Osteocyte (in vitro differentiated cells): ENCODE data around the gene NOVA2. TPM values are rescaled to one million over a fixed set of nuclear protein-coding genes. Genes with fewer than 3 reads are reported as not detected.
A peak's percentile ranks its signal among the peaks of the same experiment; 100 is the strongest.

Experiments used
- DNase-seq: peaks from one replicate; pipeline ENCODE4 v3.0.0; 2021; ENCODE audit warnings: mixed read lengths; ENCODE audit not compliant: unreplicated experiment; ENCODE audit errors: extremely low spot score
- H3K27ac Mint-ChIP-seq: one replicate; pipeline ENCODE4 v1.8.0; 2021; ENCODE audit warnings: mild to moderate bottlenecking, mixed read lengths; ENCODE audit not compliant: unreplicated experiment
- H3K27me3 Mint-ChIP-seq: one replicate; pipeline ENCODE4 v1.8.0; 2021; ENCODE audit warnings: mixed read lengths; ENCODE audit not compliant: unreplicated experiment
- H3K36me3 Mint-ChIP-seq: one replicate; pipeline ENCODE4 v1.8.0; 2021; ENCODE audit warnings: mixed read lengths; ENCODE audit not compliant: unreplicated experiment
- H3K4me1 Mint-ChIP-seq: one replicate; pipeline ENCODE4 v1.8.0; 2021; ENCODE audit warnings: mixed read lengths; ENCODE audit not compliant: unreplicated experiment
- H3K4me3 Mint-ChIP-seq: one replicate; pipeline ENCODE4 v1.8.0; 2021; ENCODE audit warnings: mild to moderate bottlenecking, moderate library complexity, mixed read lengths; ENCODE audit not compliant: unreplicated experiment
- H3K9me3 Mint-ChIP-seq: one replicate; pipeline ENCODE4 v1.8.0; 2021; ENCODE audit warnings: mixed read lengths; ENCODE audit not compliant: unreplicated experiment
- CTCF ChIP-seq: fragments of 200-600 bp; sonication (generic); IDR thresholded peaks from 2 replicates; pipeline ENCODE4 v1.5.0; 2021; ENCODE audit warnings: antibody characterized with exemption, mild to moderate bottlenecking, moderate library complexity
- total RNA-seq: library from RNA; stranded (reverse); gene quantifications from 2 replicates; pipeline ENCODE4 v1.2.1, GENCODE V29; 2021

NOVA2 gene
- total RNA-seq, 1 donor from 2014 or later: not detected

GRCh38 chr19:45934551-45935230 is 39.0 kb downstream of the NOVA2 start:
- TF ChIP-seq CTCF: no peak
- no peaks in the 10 kb centered on the region for H3K4me1 Mint-ChIP-seq
- no peak overlapping the region for H3K4me3 Mint-ChIP-seq
- no peak for DNase-seq
- no peak overlapping the region for H3K27ac Mint-ChIP-seq
- no peaks in the 10 kb centered on the region for H3K36me3 Mint-ChIP-seq
- no peaks in the 10 kb centered on the region for H3K9me3 Mint-ChIP-seq
- peaks cover 45% of the 10 kb centered on the region for H3K27me3 Mint-ChIP-seq

GRCh38 chr19:45933759-45934158 is 39.9 kb downstream of the NOVA2 start:
- Mint-ChIP-seq H3K4me1 (no peaks in the 10 kb centered on the region), H3K27me3 (peaks cover 49% of the 10 kb centered on the region), H3K36me3 (no peaks in the 10 kb centered on the region), H3K9me3 (no peaks in the 10 kb centered on the region), H3K4me3 (no peak overlapping the region), H3K27ac (no peak overlapping the region)
- no peak for DNase-seq
- no peak for TF ChIP-seq CTCF

GRCh38 chr19:45931055-45931454 is 42.6 kb downstream of the NOVA2 start:
- DNase-seq: no peak
- H3K27me3 Mint-ChIP-seq: peaks cover 44% of the 10 kb centered on the region
- no peaks in the 10 kb centered on the region for H3K36me3 Mint-ChIP-seq
- H3K27ac Mint-ChIP-seq: no peak overlapping the region
- no peak for TF ChIP-seq CTCF
- no peaks in the 10 kb centered on the region for H3K9me3 Mint-ChIP-seq
- no peak overlapping the region for H3K4me3 Mint-ChIP-seq
- H3K4me1 Mint-ChIP-seq: peaks cover 7% of the 10 kb centered on the region

GRCh38 chr19:45929247-45929646 is 44.4 kb downstream of the NOVA2 start:
- no peak for TF ChIP-seq CTCF
- H3K4me3 Mint-ChIP-seq: no peak overlapping the region
- no peak for DNase-seq
- peaks cover 30% of the 10 kb centered on the region for H3K27me3 Mint-ChIP-seq
- peaks cover 7% of the 10 kb centered on the region for H3K4me1 Mint-ChIP-seq
- H3K9me3 Mint-ChIP-seq: no peaks in the 10 kb centered on the region
- H3K36me3 Mint-ChIP-seq: no peaks in the 10 kb centered on the region
- H3K27ac Mint-ChIP-seq: no peak overlapping the region

GRCh38 chr19:45927565-45928261 is 46.0 kb downstream of the NOVA2 start:
- Mint-ChIP-seq H3K27me3 (peaks cover 26% of the 10 kb centered on the region), H3K27ac (no peak overlapping the region), H3K4me1 (peaks cover 7% of the 10 kb centered on the region), H3K36me3 (no peaks in the 10 kb centered on the region), H3K9me3 (no peaks in the 10 kb centered on the region), H3K4me3 (peak overlapping the region; percentile 23)
- peak; percentile 93 for DNase-seq
- TF ChIP-seq CTCF: no peak
